B cell (primary cell): Measurements from ENCODE around the gene APOBEC3H. TPM values are rescaled to one million over a fixed set of nuclear protein-coding genes. Genes with fewer than 3 reads are reported as not detected.

Source experiments
- ATAC-seq: fragments of 200-7000 bp; cut with Tn5 transposase; one replicate; pipeline ENCODE4 v1.10.0; 2021; ENCODE audit warnings: low read depth, mild to moderate bottlenecking, moderate number of reproducible peaks, moderate library complexity
- CTCF ChIA-PET: fragments of 350-600 bp; sonication (Branson Sonifier 250); formaldehyde crosslinking; loops from one replicate; lab custom pipeline; 2021; ENCODE audit warnings: antibody characterized with exemption, inconsistent platforms; lab: Charles Lee
- POLR2A ChIA-PET: fragments of 350-600 bp; sonication (Branson Sonifier 250); formaldehyde crosslinking; loops from one replicate; lab custom pipeline; 2021; ENCODE audit warnings: antibody characterized with exemption; lab: Charles Lee
- DNase-seq: peaks from one replicate; pipeline ENCODE4 v3.0.0; 2013
- H2AFZ ChIP-seq: 2 replicates; pipeline ENCODE4 v1.6.1; 2012; ENCODE audit warnings: mild to moderate bottlenecking, low read depth, low read length; ENCODE audit not compliant: insufficient read depth, poor library complexity, severe bottlenecking
- H3K27ac ChIP-seq, 2 donors: 1 replicate in 1 of 2; 2 replicates in 1 of 2; pipeline ENCODE4 v1.5.1; 2012 to 2013; ENCODE audit warnings: low read length in 2 of 2, mild to moderate bottlenecking in 2 of 2, moderate library complexity in 1 of 2
- H3K27me3 ChIP-seq, 4 experiments: fragments of 200-600 bp in 1 of 4; sonication (generic) in 1 of 4; replicated peaks in 1 of 4; 1 replicate in 2 of 4; 2 replicates in 2 of 4; pipeline versions ENCODE4 v1.6.1 to v1.7.0; 2013 to 2016; ENCODE audit warnings: low read length in 3 of 4, mild to moderate bottlenecking in 2 of 4, mixed read lengths in 1 of 4, moderate library complexity in 1 of 4; ENCODE audit not compliant: insufficient read depth in 4 of 4, control insufficient read depth in 3 of 4; ENCODE audit errors: control extremely low read depth in 1 of 4
- H3K36me3 ChIP-seq, 2 experiments: replicated peaks in 1 of 2; 1 replicate in 1 of 2; 2 replicates in 1 of 2; pipeline versions ENCODE4 v1.6.1 to v1.7.1; 2013; ENCODE audit warnings: low read length in 1 of 2; ENCODE audit not compliant: insufficient read depth in 2 of 2, control insufficient read depth in 1 of 2; ENCODE audit errors: control extremely low read depth in 1 of 2, extremely low read depth in 1 of 2
- H3K4me1 ChIP-seq, 2 donors: fragments of 200-600 bp in 1 of 2; sonication (generic) in 1 of 2; 1 replicate in 1 of 2; 2 replicates in 1 of 2; pipeline versions ENCODE4 v1.5.1 to v1.6.1; 2013 to 2017; ENCODE audit warnings: low read length in 2 of 2; ENCODE audit not compliant: control insufficient read depth in 2 of 2, insufficient read depth in 2 of 2
- H3K4me2 ChIP-seq: replicated peaks from 2 replicates; pipeline ENCODE3; 2012; ENCODE audit warnings: mild to moderate bottlenecking, low read depth, low read length; ENCODE audit not compliant: poor library complexity, severe bottlenecking
- H3K4me3 ChIP-seq, 5 experiments: fragments of 200-600 bp in 1 of 5; sonication (generic) in 1 of 5; 1 replicate in 3 of 5; 2 replicates in 2 of 5; pipeline versions ENCODE4 v1.5.1 to v1.7.0; 2011 to 2016; ENCODE audit warnings: low read length in 4 of 5, mild to moderate bottlenecking in 4 of 5, low read depth in 2 of 5, control low read depth in 1 of 5, moderate library complexity in 1 of 5; ENCODE audit not compliant: insufficient read depth in 1 of 5; ENCODE audit errors: control extremely low read depth in 1 of 5, extremely low read depth in 1 of 5
- H3K79me2 ChIP-seq: fragments of 200-600 bp; sonication (generic); one replicate; pipeline ENCODE4 v1.6.0; 2016; ENCODE audit warnings: low read length; ENCODE audit not compliant: control insufficient read depth, insufficient read depth
- H3K9ac ChIP-seq: fragments of 200-600 bp; sonication (generic); 2 replicates; pipeline ENCODE4 v1.6.1; 2017; ENCODE audit warnings: mild to moderate bottlenecking, low read length, moderate library complexity
- H3K9me3 ChIP-seq, 3 donors: one replicate each; pipeline versions ENCODE4 v1.6.1 to v1.7.1; 2013; ENCODE audit warnings: low read length in 2 of 3; ENCODE audit not compliant: control insufficient read depth in 2 of 3, insufficient read depth in 1 of 3; ENCODE audit errors: control extremely low read depth in 1 of 3
- H4K20me1 ChIP-seq: 2 replicates; pipeline ENCODE4 v1.6.0; 2012; ENCODE audit warnings: mild to moderate bottlenecking, low read length; ENCODE audit not compliant: insufficient read depth, control insufficient read depth, poor library complexity, severe bottlenecking
- H3K27ac Mint-ChIP-seq: one replicate; pipeline ENCODE4 v1.8.0; 2021; ENCODE audit warnings: mixed read lengths
- H3K27me3 Mint-ChIP-seq: one replicate; pipeline ENCODE4 v1.8.0; 2021; ENCODE audit warnings: mixed read lengths
- H3K4me1 Mint-ChIP-seq: one replicate; pipeline ENCODE4 v1.8.0; 2021; ENCODE audit warnings: mixed read lengths
- H3K4me3 Mint-ChIP-seq: one replicate; pipeline ENCODE4 v1.8.0; 2021; ENCODE audit warnings: mixed read lengths
- H3K9me3 Mint-ChIP-seq: one replicate; pipeline ENCODE4 v1.8.0; 2022; ENCODE audit warnings: mixed read lengths; ENCODE audit not compliant: insufficient read depth
- CTCF ChIP-seq: fragments of 200-600 bp; IDR thresholded peaks from one replicate; pipeline ENCODE4 v1.8.0; 2022; ENCODE audit warnings: antibody characterized with exemption, mild to moderate bottlenecking
- EZH2 ChIP-seq: IDR thresholded peaks from 2 replicates; pipeline ENCODE4 v1.6.1; 2012; ENCODE audit warnings: borderline replicate concordance, low read depth, mild to moderate bottlenecking, moderate library complexity, low read length; ENCODE audit not compliant: insufficient read depth, poor library complexity, severe bottlenecking
- WGBS: methylation state at CpG from one replicate; pipeline ENCODE4 v1.1.5; 2013; ENCODE audit warnings: missing lambda C conversion rate; ENCODE audit not compliant: insufficient coverage; 5-methylcytosine and 5-hydroxymethylcytosine counted together
- intact Hi-C: fragments of 100-400 bp; cut with micrococcal nuclease; formaldehyde crosslinking; loops from one replicate; pipeline ENCODE4 v1.10.0; 2022
- polyA plus RNA-seq: library from polyadenylated mRNA; depleted of rRNA; stranded (reverse); fragments of >200 nt; gene quantifications from 2 replicates; pipeline ENCODE4 v1.2.3, GENCODE V29; 2012
- total RNA-seq, 2 donors: library from RNA; stranded (reverse); fragments of 120-200 nt in 1 of 2; gene quantifications; 1 replicate in 1 of 2; 2 replicates in 1 of 2; pipeline versions ENCODE4 v1.2.3 to v1.2.4, GENCODE V29; 2013 to 2022

The APOBEC3H gene
- total and polyA plus RNA-seq, 2 donors (not counting 1 experiment from before 2014, with no cell fraction given): 0.59 to 1.4 TPM

GRCh38 chr22:39146256-39147101 lies 49.4 kb downstream of the APOBEC3H start:
- peaks cover 61 to 69% of the 10 kb centered on the region in 2 donors for H3K4me1 ChIP-seq
- peaks cover 0 to 22% of the 10 kb centered on the region in 2 experiments for H3K36me3 ChIP-seq
- Mint-ChIP-seq H3K9me3 (no peaks in the 10 kb centered on the region), H3K4me1 (peaks cover 64% of the 10 kb centered on the region), H3K4me3 (peak overlapping the region; percentile 93), H3K27me3 (no peaks in the 10 kb centered on the region), H3K27ac (peak overlapping the region; percentile 98)
- peak; percentile 39 for DNase-seq
- H3K4me3 ChIP-seq: peak overlapping the region; percentile 19 to 89 (median 64)
- ChIA-PET CTCF (interaction anchor here (0.6 kb wide), 2 partner anchors 50 to 882 kb away, joined by 3 read pairs; partner anchors contain the start of gene APOBEC3H), POLR2A (interaction anchor here (0.7 kb wide), 1 partner anchor 22 kb away, joined by 9 read pairs; no protein-coding TSS in a partner anchor)
- peak overlapping the region; percentile 69 for H3K9ac ChIP-seq
- peak overlapping the region; percentile 96 for H3K4me2 ChIP-seq
- no peak for ATAC-seq
- H3K9me3 ChIP-seq: no peaks in the 10 kb centered on the region
- peaks cover 90% of the 10 kb centered on the region for H3K79me2 ChIP-seq
- intact Hi-C loops: no loop called here
- TF ChIP-seq CTCF: no peak
- TF ChIP-seq EZH2: no peak
- 83% methylated on average over 6 of the region's 6 CpGs for WGBS
- peak overlapping the region; percentile 72 to 97 for H3K27ac ChIP-seq
- no peaks in the 10 kb centered on the region for H3K27me3 ChIP-seq
- H2AFZ ChIP-seq: peak overlapping the region; percentile 72
- H4K20me1 ChIP-seq: peaks cover 33% of the 10 kb centered on the region
